ENCODE results near the gene IL34. TPM values are rescaled to one million over a fixed set of nuclear protein-coding genes. Genes with fewer than 3 reads are reported as not detected.

Gene IL34
- total and polyA plus RNA-seq, 2 of the 13 experiments (the other 11 are each of a cell fraction or from before 2014, with no cell fraction given), result 1.2 to 1.3 TPM

DNA sequence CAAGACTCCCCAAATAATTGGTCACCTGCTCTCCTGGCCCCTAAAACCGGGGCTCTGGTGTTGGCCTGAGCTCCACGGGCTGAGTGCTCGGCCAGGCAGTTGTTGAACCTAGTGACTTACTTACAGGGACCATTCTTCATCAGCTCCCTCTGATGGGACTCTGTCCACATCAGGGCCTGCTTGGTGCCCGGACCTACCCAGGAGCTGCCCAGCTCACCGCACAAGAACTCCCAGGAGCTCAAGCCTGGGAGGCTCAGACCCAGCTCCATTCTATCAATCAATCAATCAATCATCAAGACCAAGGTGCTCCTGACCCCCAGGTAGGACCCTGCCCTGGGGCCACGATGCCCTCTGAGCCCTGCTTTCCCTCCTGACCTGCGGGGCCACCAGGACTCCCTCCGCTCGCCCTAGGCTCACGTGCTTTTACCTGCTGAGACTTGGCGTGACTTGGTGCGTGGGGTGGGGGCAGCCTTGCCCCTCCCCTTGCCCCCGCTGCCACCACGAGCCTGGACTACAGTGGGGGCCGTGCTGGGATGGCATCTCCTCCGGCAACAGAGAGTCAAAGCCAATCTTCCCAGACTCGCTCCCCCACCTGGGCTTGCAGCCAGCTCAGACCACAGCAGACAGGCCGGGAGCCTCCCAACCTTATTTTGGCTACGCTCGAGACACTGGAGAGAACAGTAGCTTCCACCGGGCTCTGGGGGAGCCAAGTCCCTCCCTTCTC is 15.7 kb downstream of the IL34 start (continued):
- no peak for TF ChIP-seq GATAD1 (CRISPR knock-in tag; IDR thresholded peaks at IDR 0.05)
- no peak for TF ChIP-seq JUNB (CRISPR knock-in tag; IDR thresholded peaks at IDR 0.05; ENCODE audit: borderline replicate concordance)
- no peak for TF ChIP-seq ZNF552 (CRISPR knock-in tag; IDR thresholded peaks at IDR 0.05; ENCODE audit: borderline replicate concordance)
- peak; percentile 91 for TF ChIP-seq RBFOX2 (IDR thresholded peaks at IDR 0.05; ENCODE audit: low read depth, low read length)
- TF ChIP-seq ZEB1 (IDR thresholded peaks at IDR 0.05; ENCODE audit: insufficient replicate concordance, low read depth), result no peak
- TF ChIP-seq ZNF589 (CRISPR knock-in tag; conservative IDR thresholded peaks at IDR 0.05), result no peak
- TF ChIP-seq, protein P1, sequence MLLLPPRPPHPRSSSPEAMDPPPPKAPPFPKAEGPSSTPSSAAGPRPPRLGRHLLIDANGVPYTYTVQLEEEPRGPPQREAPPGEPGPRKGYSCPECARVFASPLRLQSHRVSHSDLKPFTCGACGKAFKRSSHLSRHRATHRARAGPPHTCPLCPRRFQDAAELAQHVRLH (CRISPR knock-in tag; IDR thresholded peaks at IDR 0.05; ENCODE audit: borderline replicate concordance, low read depth), result 0 out of 2 replicates have a peak, but pooled peaks have one; percentile 11
- no peak for TF ChIP-seq ZNF530 (CRISPR knock-in tag; IDR thresholded peaks at IDR 0.05; ENCODE audit: low read depth)
- TF ChIP-seq ZNF605 (CRISPR knock-in tag; IDR thresholded peaks at IDR 0.05), result no peak
- no peak for TF ChIP-seq MIXL1 (CRISPR knock-in tag; IDR thresholded peaks at IDR 0.05)
- TF ChIP-seq ZNF205 (CRISPR knock-in tag; IDR thresholded peaks at IDR 0.05), result no peak
- 0 out of 4 replicates have a peak, but pooled peaks of 1 of the 2 experiments have one; percentile 21 for TF ChIP-seq KLF16 (CRISPR knock-in tag; IDR thresholded peaks at IDR 0.05)
- no peak for TF ChIP-seq ZSCAN21 (CRISPR knock-in tag; IDR thresholded peaks at IDR 0.05; ENCODE audit: borderline replicate concordance)
- TF ChIP-seq ZNF256 (CRISPR knock-in tag; conservative IDR thresholded peaks at IDR 0.05), result 0 out of 2 replicates have a peak, but pooled peaks have one; percentile 8
- TF ChIP-seq ZNF598 (CRISPR knock-in tag; IDR thresholded peaks at IDR 0.05; ENCODE audit: borderline replicate concordance), result no peak
- TF ChIP-seq SOX5 (CRISPR knock-in tag; IDR thresholded peaks at IDR 0.05; ENCODE audit: borderline replicate concordance), result no peak
- no peak for TF ChIP-seq SRSF4 (IDR thresholded peaks at IDR 0.05; ENCODE audit: low read depth, low read length, poor library complexity, severe bottlenecking)
- no peak for TF ChIP-seq SUZ12 (IDR thresholded peaks at IDR 0.05; ENCODE audit: low read depth, low read length)
- TF ChIP-seq ISX (CRISPR knock-in tag; conservative IDR thresholded peaks at IDR 0.05), result no peak
- TF ChIP-seq ATF7-NPFF (CRISPR knock-in tag; IDR thresholded peaks at IDR 0.05; ENCODE audit: low read depth), result no peak; the same call in 1 of the 2 replicates
- no peak for TF ChIP-seq GLI4 (CRISPR knock-in tag; IDR thresholded peaks at IDR 0.05; ENCODE audit: borderline replicate concordance)
- TF ChIP-seq FOXP4 (CRISPR knock-in tag; IDR thresholded peaks at IDR 0.05), result peak; percentile 33; the same call in 1 of the 2 replicates
- peak; percentile 49 for TF ChIP-seq HNRNPH1 (optimal IDR thresholded peaks at IDR 0.05; ENCODE audit: low read depth, low read length)
- TF ChIP-seq ZNF709 (CRISPR knock-in tag; IDR thresholded peaks at IDR 0.05), result no peak
- TF ChIP-seq MXD3 (CRISPR knock-in tag; IDR thresholded peaks at IDR 0.05), result no peak
- TF ChIP-seq IRF1 (CRISPR knock-in tag; IDR thresholded peaks at IDR 0.05; ENCODE audit: low read depth), result no peak
- TF ChIP-seq ZNF607 (CRISPR knock-in tag; IDR thresholded peaks at IDR 0.05; ENCODE audit: borderline replicate concordance), result no peak
- TF ChIP-seq TCF7L2 (IDR thresholded peaks at IDR 0.05; ENCODE audit: low read depth, low read length), result no peak
- TF ChIP-seq GATA4 (IDR thresholded peaks at IDR 0.05; ENCODE audit: borderline replicate concordance, low read depth), result no peak
